Esophagus squamous epithelium (tissue), 4 donors: ENCODE results near the gene OR56A3.

Experiments
- POLR2A ChIP-seq, 4 donors: fragments of 450-650 bp; IDR thresholded peaks; one replicate each; pipeline ENCODE4 v1.6.1; 2017; ENCODE audit warnings: antibody characterized with exemption in 4 of 4, mild to moderate bottlenecking in 4 of 4, moderate library complexity in 3 of 4
- TF ChIP-seq, protein P1 (sequence below), 6 experiments: fragments of 450-650 bp in 4 of 6; fragments of 200-600 bp in 2 of 6; sonication (generic) in 2 of 6; IDR thresholded peaks; one replicate each; pipeline ENCODE4 v1.5.1; 2016 to 2019; ENCODE audit warnings: antibody characterized with exemption in 6 of 6, mild to moderate bottlenecking in 4 of 6, moderate library complexity in 4 of 6

DNA sequence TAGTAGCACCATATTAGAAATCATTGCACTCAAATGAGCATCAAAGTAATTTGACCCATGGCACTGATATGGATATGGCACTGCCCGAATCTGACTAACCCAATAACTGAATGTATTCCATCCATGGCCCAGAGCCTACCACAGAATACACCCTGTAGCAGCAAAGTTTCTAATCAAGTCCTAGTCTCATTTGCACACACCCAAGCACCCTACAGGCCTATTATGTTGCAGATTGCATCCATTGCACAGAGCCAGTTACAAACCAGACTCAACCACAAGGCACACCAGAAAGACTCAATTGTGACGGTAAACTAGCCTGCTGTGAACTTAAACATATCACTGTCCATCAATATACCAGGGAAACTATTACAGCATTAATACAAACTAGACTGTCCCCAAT is 42.5 kb upstream of the OR56A3 start:
- TF ChIP-seq, protein P1, sequence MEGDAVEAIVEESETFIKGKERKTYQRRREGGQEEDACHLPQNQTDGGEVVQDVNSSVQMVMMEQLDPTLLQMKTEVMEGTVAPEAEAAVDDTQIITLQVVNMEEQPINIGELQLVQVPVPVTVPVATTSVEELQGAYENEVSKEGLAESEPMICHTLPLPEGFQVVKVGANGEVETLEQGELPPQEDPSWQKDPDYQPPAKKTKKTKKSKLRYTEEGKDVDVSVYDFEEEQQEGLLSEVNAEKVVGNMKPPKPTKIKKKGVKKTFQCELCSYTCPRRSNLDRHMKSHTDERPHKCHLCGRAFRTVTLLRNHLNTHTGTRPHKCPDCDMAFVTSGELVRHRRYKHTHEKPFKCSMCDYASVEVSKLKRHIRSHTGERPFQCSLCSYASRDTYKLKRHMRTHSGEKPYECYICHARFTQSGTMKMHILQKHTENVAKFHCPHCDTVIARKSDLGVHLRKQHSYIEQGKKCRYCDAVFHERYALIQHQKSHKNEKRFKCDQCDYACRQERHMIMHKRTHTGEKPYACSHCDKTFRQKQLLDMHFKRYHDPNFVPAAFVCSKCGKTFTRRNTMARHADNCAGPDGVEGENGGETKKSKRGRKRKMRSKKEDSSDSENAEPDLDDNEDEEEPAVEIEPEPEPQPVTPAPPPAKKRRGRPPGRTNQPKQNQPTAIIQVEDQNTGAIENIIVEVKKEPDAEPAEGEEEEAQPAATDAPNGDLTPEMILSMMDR (IDR thresholded peaks at IDR 0.05) = no peak
- TF ChIP-seq POLR2A (IDR thresholded peaks at IDR 0.05) = no peak
